D721Med (cell line): Measurements from ENCODE around the gene MTMR3.
"Not testable (repeated sequence)": the region's sequence is repeated elsewhere in the genome, so short reads cannot be mapped to it uniquely, and the experiment has no call there.

Experiments
- DNase-seq: peaks from one replicate; pipeline ENCODE4 v3.0.0; 2011; ENCODE audit warnings: low spot score; ENCODE audit not compliant: insufficient read length
- FAIRE-seq: peaks from 2 replicates; lab custom pipeline; 2011; peaks lifted over from hg19 to GRCh38; lab: Jason Lieb, UNC
- TF ChIP-seq, protein P1 (sequence below): IDR thresholded peaks from 2 replicates; pipeline ENCODE4 v1.5.1; 2012; ENCODE audit warnings: mild to moderate bottlenecking, control low read depth; ENCODE audit not compliant: insufficient read depth; ENCODE audit errors: missing control alignments

The MTMR3 gene

GRCh38 chr22:29883045-29883774 is at the start of gene MTMR3:
Gene MTMR3 (plus strand): TSS chr22:29883174. CDS start chr22:29971060, 87,886 bp downstream.
- no peak for DNase-seq

GRCh38 chr22:29833392-29833965 is 49.5 kb upstream of the MTMR3 start:
- DNase-seq: no peak
- TF ChIP-seq, protein P1, sequence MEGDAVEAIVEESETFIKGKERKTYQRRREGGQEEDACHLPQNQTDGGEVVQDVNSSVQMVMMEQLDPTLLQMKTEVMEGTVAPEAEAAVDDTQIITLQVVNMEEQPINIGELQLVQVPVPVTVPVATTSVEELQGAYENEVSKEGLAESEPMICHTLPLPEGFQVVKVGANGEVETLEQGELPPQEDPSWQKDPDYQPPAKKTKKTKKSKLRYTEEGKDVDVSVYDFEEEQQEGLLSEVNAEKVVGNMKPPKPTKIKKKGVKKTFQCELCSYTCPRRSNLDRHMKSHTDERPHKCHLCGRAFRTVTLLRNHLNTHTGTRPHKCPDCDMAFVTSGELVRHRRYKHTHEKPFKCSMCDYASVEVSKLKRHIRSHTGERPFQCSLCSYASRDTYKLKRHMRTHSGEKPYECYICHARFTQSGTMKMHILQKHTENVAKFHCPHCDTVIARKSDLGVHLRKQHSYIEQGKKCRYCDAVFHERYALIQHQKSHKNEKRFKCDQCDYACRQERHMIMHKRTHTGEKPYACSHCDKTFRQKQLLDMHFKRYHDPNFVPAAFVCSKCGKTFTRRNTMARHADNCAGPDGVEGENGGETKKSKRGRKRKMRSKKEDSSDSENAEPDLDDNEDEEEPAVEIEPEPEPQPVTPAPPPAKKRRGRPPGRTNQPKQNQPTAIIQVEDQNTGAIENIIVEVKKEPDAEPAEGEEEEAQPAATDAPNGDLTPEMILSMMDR: no peak
- FAIRE-seq: no peak

More at GRCh38 chr22:29883045-29883774, at the start of gene MTMR3:
- TF ChIP-seq, protein P1: no peak
- FAIRE-seq: no peak

GRCh38 chr22:29834046-29834445 is 48.9 kb upstream of the MTMR3 start:
- no peak for DNase-seq
- FAIRE-seq: no peak
- TF ChIP-seq, protein P1: no peak

- FAIRE-seq, DNase-seq: not testable (repeated sequence)
These were observed 46.1 kb upstream of the MTMR3 start for GRCh38 chr22:29836791-29837370.

- TF ChIP-seq, protein P1: no peak
- DNase-seq (peak; percentile 52), FAIRE-seq (no peak)
These were observed 45.0 kb upstream of the MTMR3 start, which contains the start of gene ASCC2 for GRCh38 chr22:29837741-29838598. Gene ASCC2 (minus strand): TSS chr22:29838274. CDS start chr22:29832325, 5,949 bp downstream.

DNA sequence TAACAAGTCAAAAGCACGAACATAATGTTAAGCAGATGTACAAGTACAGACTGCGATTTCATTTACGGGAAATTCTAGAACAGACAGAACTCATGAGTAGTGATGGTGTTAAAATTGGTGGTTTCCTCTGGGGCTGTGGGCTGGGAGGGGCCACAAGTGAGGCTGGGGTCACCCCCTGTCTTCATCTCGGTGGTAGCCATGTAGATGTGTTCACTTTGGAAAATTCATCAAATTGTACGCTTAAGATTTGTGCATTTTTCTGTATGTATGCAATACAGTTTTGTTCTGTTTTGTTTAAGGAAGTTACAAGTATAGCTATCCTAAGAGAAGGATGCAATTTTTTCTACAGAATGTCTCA is 44.4 kb upstream of the MTMR3 start:
- DNase-seq (no peak), FAIRE-seq (no peak)
- TF ChIP-seq, protein P1: no peak

DNA sequence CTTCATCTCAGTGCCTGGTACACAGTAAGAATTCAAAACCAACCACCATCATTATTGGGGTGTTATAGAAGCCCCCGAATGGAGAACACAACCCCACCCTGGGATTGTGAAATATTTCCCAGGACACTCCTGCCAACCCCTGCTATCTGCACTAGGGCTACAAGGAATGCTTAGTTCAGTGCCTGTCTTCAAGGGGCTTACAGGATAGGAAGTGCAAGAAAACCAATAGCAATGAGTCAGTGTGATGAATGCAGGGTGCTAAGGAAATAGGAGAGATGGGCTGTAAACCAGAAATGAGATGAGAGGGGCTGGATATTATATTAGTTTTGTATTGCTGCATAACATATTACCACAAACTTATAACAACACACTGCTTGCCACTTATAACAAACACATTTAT is 43.9 kb upstream of the MTMR3 start:
- DNase-seq (no peak), FAIRE-seq (no peak)
- TF ChIP-seq, protein P1: no peak
